Naive thymus-derived CD4-positive, alpha-beta T cell (primary cell): ENCODE data around the gene PPM1H. TPM values are rescaled to one million over a fixed set of nuclear protein-coding genes. Genes with fewer than 3 reads are reported as not detected.

ENCODE experiments used
- ATAC-seq: fragments of 150-1000 bp; cut with Tn5 transposase; 2 replicates; pipeline ENCODE4 v1.10.0; 2021; ENCODE audit warnings: mild to moderate bottlenecking, moderate library complexity
- CTCF ChIA-PET: fragments of 350-600 bp; sonication (Branson Sonifier 250); formaldehyde crosslinking; loops from one replicate; lab custom pipeline; 2021; ENCODE audit warnings: antibody characterized with exemption; lab: Charles Lee
- POLR2A ChIA-PET: fragments of 350-600 bp; sonication (Branson Sonifier 250); formaldehyde crosslinking; loops from one replicate; lab custom pipeline; 2021; ENCODE audit warnings: antibody characterized with exemption, inconsistent platforms; lab: Charles Lee
- DNase-seq, 9 donors: peaks; one replicate each; pipeline versions ENCODE4 v3.0.0 to v3.0.0-alpha.2; 2020 to 2022; ENCODE audit warnings: mixed read lengths in 1 of 9
- H3K27ac ChIP-seq: one replicate; pipeline ENCODE4 v1.7.0; 2013; ENCODE audit warnings: mild to moderate bottlenecking, low read depth, low read length, moderate library complexity
- H3K27me3 ChIP-seq, 2 donors: one replicate each; pipeline ENCODE4 v1.7.0; 2013; ENCODE audit warnings: low read length in 2 of 2, mild to moderate bottlenecking in 2 of 2, moderate library complexity in 2 of 2; ENCODE audit not compliant: control insufficient read depth in 2 of 2, insufficient read depth in 2 of 2
- H3K36me3 ChIP-seq, 3 experiments: 1 replicate in 2 of 3; 2 replicates in 1 of 3; pipeline ENCODE4 v1.7.0; 2013; ENCODE audit warnings: low read length in 3 of 3, mild to moderate bottlenecking in 3 of 3, moderate library complexity in 1 of 3; ENCODE audit not compliant: insufficient read depth in 3 of 3, control insufficient read depth in 2 of 3
- H3K4me1 ChIP-seq, 2 donors: one replicate each; pipeline ENCODE4 v1.7.0; 2013; ENCODE audit warnings: low read length in 2 of 2, mild to moderate bottlenecking in 2 of 2, moderate library complexity in 1 of 2; ENCODE audit not compliant: control insufficient read depth in 2 of 2, insufficient read depth in 2 of 2
- H3K4me3 ChIP-seq: 2 replicates; pipeline ENCODE4 v1.7.0; 2013; ENCODE audit warnings: mild to moderate bottlenecking, low read length
- H3K9me3 ChIP-seq, 3 experiments: 1 replicate in 2 of 3; 2 replicates in 1 of 3; pipeline ENCODE4 v1.7.0; 2013; ENCODE audit warnings: low read length in 3 of 3; ENCODE audit not compliant: control insufficient read depth in 2 of 3
- H3K27ac Mint-ChIP-seq, 9 donors: one replicate each; pipeline ENCODE4 v1.8.0; 2020 to 2022; ENCODE audit warnings: mixed read lengths in 9 of 9, mild to moderate bottlenecking in 8 of 9, moderate library complexity in 5 of 9, inconsistent platforms in 2 of 9
- H3K27me3 Mint-ChIP-seq, 5 donors: one replicate each; pipeline ENCODE4 v1.8.0; 2021 to 2022; ENCODE audit warnings: mixed read lengths in 5 of 5, mild to moderate bottlenecking in 1 of 5
- H3K36me3 Mint-ChIP-seq, 5 donors: one replicate each; pipeline ENCODE4 v1.8.0; 2020 to 2022; ENCODE audit warnings: mixed read lengths in 5 of 5, mild to moderate bottlenecking in 3 of 5, inconsistent platforms in 1 of 5
- H3K4me1 Mint-ChIP-seq, 7 donors: one replicate each; pipeline ENCODE4 v1.8.0; 2020 to 2022; ENCODE audit warnings: mixed read lengths in 7 of 7, mild to moderate bottlenecking in 3 of 7, inconsistent platforms in 1 of 7
- H3K4me3 Mint-ChIP-seq, 10 donors: one replicate each; pipeline ENCODE4 v1.8.0; 2020 to 2022; ENCODE audit warnings: mild to moderate bottlenecking in 10 of 10, mixed read lengths in 10 of 10, moderate library complexity in 6 of 10, inconsistent platforms in 2 of 10
- H3K9me3 Mint-ChIP-seq, 11 donors: one replicate each; pipeline ENCODE4 v1.8.0; 2020 to 2022; ENCODE audit warnings: mixed read lengths in 11 of 11, mild to moderate bottlenecking in 4 of 11, inconsistent platforms in 1 of 11, moderate library complexity in 1 of 11
- intact Hi-C, 2 donors: fragments of 100-400 bp; cut with micrococcal nuclease; formaldehyde crosslinking; loops; one replicate each; pipeline ENCODE4 v1.15.1; 2023
- polyA plus RNA-seq, 2 donors: library from polyadenylated mRNA; unstranded; fragments of 300-500 nt; fragmentation: Illumina TruSeq; gene quantifications; one replicate each; pipeline ENCODE4 v1.2.3, GENCODE V29; 2021
- total RNA-seq, 6 experiments: library from RNA in 5 of 6; stranded (reverse) in 5 of 6; gene quantifications; 1 replicate in 5 of 6; 2 replicates in 1 of 6; pipeline ENCODE4 v1.2.3 and lab custom pipeline; 2021 to 2026

PPM1H gene
- total and polyA plus RNA-seq, 7 experiments from 2014 or later = 0.08 to 2.1 (median 0.34) TPM; not detected in 4

- Histone ChIP-seq H3K27me3 (no peaks in the 10 kb centered on the region), H3K9me3 (no peaks in the 10 kb centered on the region), H3K27ac (no peak overlapping the region), H3K4me1 (no peaks in the 10 kb centered on the region), H3K4me3 (no peak overlapping the region), H3K36me3 (no peaks in the 10 kb centered on the region)
- H3K4me1 Mint-ChIP-seq = peaks cover 0 to 3% (median 0%) of the 10 kb centered on the region in 7 donors
- H3K27me3 Mint-ChIP-seq = peaks cover 8 to 19% (median 14%) of the 10 kb centered on the region in 5 donors
- H3K36me3 Mint-ChIP-seq = no peaks in the 10 kb centered on the region
- peaks cover 0 to 3% (median 0%) of the 10 kb centered on the region in 11 donors for H3K9me3 Mint-ChIP-seq
- H3K4me3 Mint-ChIP-seq = no peak overlapping the region
- intact Hi-C loops = no loop called here
- no peak overlapping the region for H3K27ac Mint-ChIP-seq
- DNase-seq = no peak
- CTCF ChIA-PET = no interaction called here
- POLR2A ChIA-PET = no interaction called here
- no peak for ATAC-seq
These were observed 94.9 kb downstream of the PPM1H start for GRCh38 chr12:62839869-62840660.

- ATAC-seq (no peak), DNase-seq (no peak)
- Mint-ChIP-seq H3K27ac (no peak overlapping the region), H3K36me3 (no peaks in the 10 kb centered on the region), H3K4me3 (no peak overlapping the region), H3K4me1 (no peaks in the 10 kb centered on the region), H3K27me3 (peaks cover 5 to 15% (median 8%) of the 10 kb centered on the region in 5 donors), H3K9me3 (no peaks in the 10 kb centered on the region)
- POLR2A ChIA-PET = no interaction called here
- Histone ChIP-seq H3K36me3 (no peaks in the 10 kb centered on the region), H3K9me3 (no peaks in the 10 kb centered on the region), H3K4me3 (no peak overlapping the region), H3K27ac (no peak overlapping the region), H3K27me3 (no peaks in the 10 kb centered on the region), H3K4me1 (no peaks in the 10 kb centered on the region)
- CTCF ChIA-PET = no interaction called here
- intact Hi-C loops = no loop called here
These were observed 99.9 kb downstream of the PPM1H start for GRCh38 chr12:62834971-62835547.

GRCh38 chr12:62834406-62834805, 100.5 kb downstream of the PPM1H start:
- Histone ChIP-seq H3K4me3 (no peak overlapping the region), H3K36me3 (no peaks in the 10 kb centered on the region), H3K4me1 (no peaks in the 10 kb centered on the region), H3K27ac (no peak overlapping the region), H3K9me3 (no peaks in the 10 kb centered on the region), H3K27me3 (no peaks in the 10 kb centered on the region)
- intact Hi-C loops = no loop called here
- Mint-ChIP-seq H3K36me3 (no peaks in the 10 kb centered on the region), H3K27ac (no peak overlapping the region), H3K27me3 (peaks cover 5 to 15% (median 8%) of the 10 kb centered on the region in 5 donors), H3K4me1 (no peaks in the 10 kb centered on the region), H3K9me3 (no peaks in the 10 kb centered on the region), H3K4me3 (no peak overlapping the region)
- no peak for DNase-seq
- POLR2A ChIA-PET = no interaction called here
- CTCF ChIA-PET = no interaction called here
- no peak for ATAC-seq

- DNase-seq = no peak
- H3K27ac Mint-ChIP-seq = no peak overlapping the region
- H3K27me3 ChIP-seq = no peaks in the 10 kb centered on the region
- H3K27ac ChIP-seq = no peak overlapping the region
- ChIA-PET CTCF (no interaction called here), POLR2A (no interaction called here)
- no peaks in the 10 kb centered on the region for H3K4me1 Mint-ChIP-seq
- no peaks in the 10 kb centered on the region for H3K4me1 ChIP-seq
- H3K4me3 Mint-ChIP-seq = no peak overlapping the region
- peaks cover 5 to 15% (median 8%) of the 10 kb centered on the region in 5 donors for H3K27me3 Mint-ChIP-seq
- intact Hi-C loops = no loop called here
- ATAC-seq = no peak
- H3K9me3 ChIP-seq = no peaks in the 10 kb centered on the region
- no peak overlapping the region for H3K4me3 ChIP-seq
- H3K36me3 Mint-ChIP-seq = no peaks in the 10 kb centered on the region
- no peaks in the 10 kb centered on the region for H3K9me3 Mint-ChIP-seq
- no peaks in the 10 kb centered on the region for H3K36me3 ChIP-seq
These were observed 101.3 kb downstream of the PPM1H start for GRCh38 chr12:62833634-62834033.

- H3K27ac ChIP-seq = no peak overlapping the region
- POLR2A ChIA-PET = no interaction called here
- no peaks in the 10 kb centered on the region for H3K36me3 Mint-ChIP-seq
- H3K4me3 ChIP-seq = no peak overlapping the region
- CTCF ChIA-PET = no interaction called here
- H3K4me1 Mint-ChIP-seq = no peaks in the 10 kb centered on the region
- H3K4me3 Mint-ChIP-seq = no peak overlapping the region
- no peaks in the 10 kb centered on the region for H3K4me1 ChIP-seq
- no peaks in the 10 kb centered on the region for H3K9me3 ChIP-seq
- H3K9me3 Mint-ChIP-seq = no peaks in the 10 kb centered on the region
- no peak overlapping the region for H3K27ac Mint-ChIP-seq
- peaks cover 4 to 15% (median 5%) of the 10 kb centered on the region in 5 donors for H3K27me3 Mint-ChIP-seq
- intact Hi-C loops = no loop called here
- no peaks in the 10 kb centered on the region for H3K27me3 ChIP-seq
- no peak for DNase-seq
- ATAC-seq = no peak
- H3K36me3 ChIP-seq = no peaks in the 10 kb centered on the region
These were observed 102.4 kb downstream of the PPM1H start for GRCh38 chr12:62832558-62832957.

- intact Hi-C loops = no loop called here
- Histone ChIP-seq H3K36me3 (no peaks in the 10 kb centered on the region), H3K27ac (no peak overlapping the region), H3K9me3 (no peaks in the 10 kb centered on the region), H3K4me3 (no peak overlapping the region), H3K27me3 (no peaks in the 10 kb centered on the region), H3K4me1 (no peaks in the 10 kb centered on the region)
- ATAC-seq = no peak
- DNase-seq = no peak
- H3K27ac Mint-ChIP-seq = no peak overlapping the region
- ChIA-PET CTCF (no interaction called here), POLR2A (no interaction called here)
- H3K27me3 Mint-ChIP-seq = peaks cover 3 to 12% (median 4%) of the 10 kb centered on the region in 5 donors
- no peak overlapping the region for H3K4me3 Mint-ChIP-seq
- no peaks in the 10 kb centered on the region for H3K36me3 Mint-ChIP-seq
- H3K4me1 Mint-ChIP-seq = no peaks in the 10 kb centered on the region
- H3K9me3 Mint-ChIP-seq = no peaks in the 10 kb centered on the region
These were observed 102.9 kb downstream of the PPM1H start for GRCh38 chr12:62832027-62832426.

GRCh38 chr12:62827855-62828254, 107.1 kb downstream of the PPM1H start:
- Mint-ChIP-seq H3K27me3 (peaks cover 0 to 10% (median 2%) of the 10 kb centered on the region in 5 donors), H3K9me3 (peaks cover 0 to 3% (median 0%) of the 10 kb centered on the region in 11 donors), H3K27ac (no peak overlapping the region), H3K4me3 (no peak overlapping the region), H3K4me1 (no peaks in the 10 kb centered on the region), H3K36me3 (no peaks in the 10 kb centered on the region)
- intact Hi-C loops = no loop called here
- ChIA-PET CTCF (no interaction called here), POLR2A (no interaction called here)
- Histone ChIP-seq H3K4me3 (no peak overlapping the region), H3K27me3 (no peaks in the 10 kb centered on the region), H3K9me3 (no peaks in the 10 kb centered on the region), H3K36me3 (no peaks in the 10 kb centered on the region), H3K4me1 (no peaks in the 10 kb centered on the region), H3K27ac (no peak overlapping the region)
- ATAC-seq = no peak
- DNase-seq = no peak
